Measurements from ENCODE around the gene LRP1B.

DNA sequence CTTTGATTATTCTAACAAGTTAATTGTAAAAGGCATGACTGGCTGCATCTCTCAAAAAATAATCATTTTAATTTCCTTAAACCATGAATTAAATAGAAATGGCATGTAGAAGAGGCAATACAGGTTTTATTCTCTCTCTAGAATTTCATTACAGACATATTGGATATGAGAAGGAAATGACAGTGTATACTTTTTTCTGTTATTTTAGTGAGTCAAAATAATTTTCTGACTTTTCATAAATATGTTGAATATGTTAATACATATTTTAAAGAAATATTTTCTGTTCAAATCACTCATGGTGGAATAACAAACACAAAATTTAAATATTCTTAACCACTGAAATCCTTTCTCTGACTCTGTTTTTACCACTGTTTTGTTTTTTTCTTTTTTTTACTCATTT lies 510.4 kb downstream of the LRP1B start:
- TF ChIP-seq ESRRA (IDR thresholded peaks at IDR 0.05; ENCODE audit: borderline replicate concordance, low read length) (no peak), NFE2L2 (conservative IDR thresholded peaks at IDR 0.05; ENCODE audit: low read length) (no peak), EP300 (IDR thresholded peaks at IDR 0.05) (no peak)
- TF ChIP-seq, protein P1, sequence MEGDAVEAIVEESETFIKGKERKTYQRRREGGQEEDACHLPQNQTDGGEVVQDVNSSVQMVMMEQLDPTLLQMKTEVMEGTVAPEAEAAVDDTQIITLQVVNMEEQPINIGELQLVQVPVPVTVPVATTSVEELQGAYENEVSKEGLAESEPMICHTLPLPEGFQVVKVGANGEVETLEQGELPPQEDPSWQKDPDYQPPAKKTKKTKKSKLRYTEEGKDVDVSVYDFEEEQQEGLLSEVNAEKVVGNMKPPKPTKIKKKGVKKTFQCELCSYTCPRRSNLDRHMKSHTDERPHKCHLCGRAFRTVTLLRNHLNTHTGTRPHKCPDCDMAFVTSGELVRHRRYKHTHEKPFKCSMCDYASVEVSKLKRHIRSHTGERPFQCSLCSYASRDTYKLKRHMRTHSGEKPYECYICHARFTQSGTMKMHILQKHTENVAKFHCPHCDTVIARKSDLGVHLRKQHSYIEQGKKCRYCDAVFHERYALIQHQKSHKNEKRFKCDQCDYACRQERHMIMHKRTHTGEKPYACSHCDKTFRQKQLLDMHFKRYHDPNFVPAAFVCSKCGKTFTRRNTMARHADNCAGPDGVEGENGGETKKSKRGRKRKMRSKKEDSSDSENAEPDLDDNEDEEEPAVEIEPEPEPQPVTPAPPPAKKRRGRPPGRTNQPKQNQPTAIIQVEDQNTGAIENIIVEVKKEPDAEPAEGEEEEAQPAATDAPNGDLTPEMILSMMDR (IDR thresholded peaks at IDR 0.05), result no peak

Data from A549 (cell line).